Right lobe of liver (tissue), 4 donors: ENCODE measurements around the gene ZFAND3.

ENCODE experiments used
- POLR2A ChIP-seq: fragments of 450-650 bp; IDR thresholded peaks from one replicate; pipeline ENCODE4 v1.6.1; 2017; ENCODE audit warnings: antibody characterized with exemption, mild to moderate bottlenecking
- TF ChIP-seq, protein P1 (sequence below), 4 donors: fragments of 200-600 bp in 3 of 4; fragments of 450-650 bp in 1 of 4; IDR thresholded peaks; one replicate each; pipeline versions ENCODE4 v1.5.1 to v1.8.0; 2016 to 2022; ENCODE audit warnings: antibody characterized with exemption in 4 of 4, mild to moderate bottlenecking in 2 of 4
- donor health status: DM: no; HTN: no; CAD: no.
- donor health status: DM: no; HTN: no; CAD: no.
- donor health status: DM: no; HTN: yes; CAD: no.

DNA sequence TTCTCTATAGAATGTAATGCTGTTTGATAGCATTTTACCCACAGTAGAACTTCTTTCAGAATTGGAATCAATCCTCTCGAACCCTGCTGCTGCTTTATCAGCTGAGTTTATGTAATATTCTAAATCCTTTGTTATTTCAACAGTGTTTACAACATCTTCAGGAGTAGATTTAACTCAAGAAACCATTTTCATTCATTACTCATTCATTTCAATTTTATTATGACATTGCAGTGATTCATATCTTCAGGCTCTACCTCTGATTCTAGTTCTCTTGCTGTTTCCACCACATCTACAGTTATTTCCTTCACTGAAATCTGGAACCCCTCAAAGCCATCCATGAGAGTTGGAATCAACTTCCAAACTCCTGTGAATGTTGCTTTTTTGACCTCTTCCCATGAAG is 93.7 kb downstream of the ZFAND3 start:
- TF ChIP-seq POLR2A: no peak
- TF ChIP-seq, protein P1, sequence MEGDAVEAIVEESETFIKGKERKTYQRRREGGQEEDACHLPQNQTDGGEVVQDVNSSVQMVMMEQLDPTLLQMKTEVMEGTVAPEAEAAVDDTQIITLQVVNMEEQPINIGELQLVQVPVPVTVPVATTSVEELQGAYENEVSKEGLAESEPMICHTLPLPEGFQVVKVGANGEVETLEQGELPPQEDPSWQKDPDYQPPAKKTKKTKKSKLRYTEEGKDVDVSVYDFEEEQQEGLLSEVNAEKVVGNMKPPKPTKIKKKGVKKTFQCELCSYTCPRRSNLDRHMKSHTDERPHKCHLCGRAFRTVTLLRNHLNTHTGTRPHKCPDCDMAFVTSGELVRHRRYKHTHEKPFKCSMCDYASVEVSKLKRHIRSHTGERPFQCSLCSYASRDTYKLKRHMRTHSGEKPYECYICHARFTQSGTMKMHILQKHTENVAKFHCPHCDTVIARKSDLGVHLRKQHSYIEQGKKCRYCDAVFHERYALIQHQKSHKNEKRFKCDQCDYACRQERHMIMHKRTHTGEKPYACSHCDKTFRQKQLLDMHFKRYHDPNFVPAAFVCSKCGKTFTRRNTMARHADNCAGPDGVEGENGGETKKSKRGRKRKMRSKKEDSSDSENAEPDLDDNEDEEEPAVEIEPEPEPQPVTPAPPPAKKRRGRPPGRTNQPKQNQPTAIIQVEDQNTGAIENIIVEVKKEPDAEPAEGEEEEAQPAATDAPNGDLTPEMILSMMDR (IDR thresholded peaks at IDR 0.05): no peak
